Loucy (cell line): Measurements from ENCODE around the gene DISC1.

ENCODE experiments used
- H2AFZ ChIP-seq: fragments of 200-600 bp; sonication (generic); 2 replicates; pipeline ENCODE4 v1.6.0; 2016; ENCODE audit warnings: antibody characterized with exemption, mild to moderate bottlenecking, low read length, moderate library complexity
- H3F3A ChIP-seq: fragments of 200-600 bp; 2 replicates; pipeline ENCODE4 v1.6.0; 2016; ENCODE audit warnings: antibody characterized with exemption, low read depth, mild to moderate bottlenecking
- H3K27me3 ChIP-seq: fragments of 200-600 bp; sonication (generic); 2 replicates; pipeline ENCODE4 v1.6.1; 2014; ENCODE audit warnings: low read length, mild to moderate bottlenecking; ENCODE audit not compliant: insufficient read depth, poor library complexity, severe bottlenecking
- H3K36me3 ChIP-seq: fragments of 200-600 bp; sonication (generic); 2 replicates; pipeline ENCODE4 v1.6.1; 2016; ENCODE audit warnings: low read length; ENCODE audit not compliant: insufficient read depth
- H3K4me1 ChIP-seq: fragments of 200-600 bp; sonication (generic); 2 replicates; pipeline ENCODE4 v1.5.1; 2014; ENCODE audit warnings: low read length, mild to moderate bottlenecking; ENCODE audit not compliant: insufficient read depth, poor library complexity, severe bottlenecking
- H3K4me2 ChIP-seq: fragments of 200-600 bp; sonication (generic); 2 replicates; pipeline ENCODE4 v1.6.0; 2014; ENCODE audit warnings: antibody characterized with exemption, low read length, low read depth, mild to moderate bottlenecking; ENCODE audit not compliant: poor library complexity, severe bottlenecking
- H3K4me3 ChIP-seq: fragments of 200-600 bp; sonication (generic); 2 replicates; pipeline ENCODE4 v1.5.1; 2014; ENCODE audit warnings: low read length, mild to moderate bottlenecking, mixed read lengths; ENCODE audit not compliant: poor library complexity, severe bottlenecking
- H3K79me2 ChIP-seq: fragments of 200-600 bp; sonication (generic); 2 replicates; pipeline ENCODE4 v1.6.1; 2014; ENCODE audit warnings: low read length; ENCODE audit not compliant: insufficient read depth
- H3K9ac ChIP-seq: fragments of 200-600 bp; sonication (generic); 2 replicates; pipeline ENCODE4 v1.6.0; 2014; ENCODE audit warnings: mild to moderate bottlenecking, low read depth, low read length, moderate library complexity; ENCODE audit not compliant: poor library complexity, severe bottlenecking
- H3K9me2 ChIP-seq: fragments of 200-600 bp; sonication (generic); replicated peaks from 2 replicates; pipeline ENCODE4 v1.6.1; 2016; ENCODE audit warnings: low read depth, low read length, mixed read lengths
- H3K9me3 ChIP-seq: fragments of 200-600 bp; sonication (generic); 2 replicates; pipeline ENCODE4 v1.6.1; 2014; ENCODE audit warnings: mild to moderate bottlenecking, antibody characterized with exemption, low read length, low read depth; ENCODE audit not compliant: insufficient read depth
- H4K20me1 ChIP-seq: fragments of 200-600 bp; sonication (generic); 2 replicates; pipeline ENCODE4 v1.6.0; 2014; ENCODE audit warnings: antibody characterized with exemption, low read length, mild to moderate bottlenecking; ENCODE audit not compliant: insufficient read depth, poor library complexity, severe bottlenecking
- CTCF ChIP-seq: fragments of 200-600 bp; sonication (generic); conservative IDR thresholded peaks from 2 replicates; pipeline ENCODE4 v1.5.1; 2014; ENCODE audit warnings: mild to moderate bottlenecking, antibody characterized with exemption, low read length
- EZH2phosphoT487 ChIP-seq: fragments of 200-600 bp; IDR thresholded peaks from 2 replicates; pipeline ENCODE4 v1.6.1; 2018; ENCODE audit warnings: antibody characterized with exemption, mild to moderate bottlenecking, moderate library complexity, borderline replicate concordance

The DISC1 gene

GRCh38 chr1:231688989-231689388 lies 62.4 kb downstream of the DISC1 start:
- Histone ChIP-seq H3K9me2 (no peaks in the 10 kb centered on the region), H3K4me3 (no peak overlapping the region), H3K36me3 (peaks cover 3% of the 10 kb centered on the region; the same call in 1 of the 2 replicates), H3K9me3 (peaks cover 10% of the 10 kb centered on the region; the same call in 1 of the 2 replicates), H3K9ac (no peak overlapping the region), H3K27me3 (no peaks in the 10 kb centered on the region), H2AFZ (no peak overlapping the region), H3K79me2 (no peaks in the 10 kb centered on the region; the same call in 1 of the 2 replicates), H3K4me1 (no peaks in the 10 kb centered on the region), H3F3A (no peaks in the 10 kb centered on the region), H3K4me2 (no peak overlapping the region), H4K20me1 (no peaks in the 10 kb centered on the region)
- TF ChIP-seq EZH2phosphoT487 (no peak), CTCF (no peak)

- Histone ChIP-seq H3K36me3 (peaks cover 13% of the 10 kb centered on the region; the same call in 1 of the 2 replicates), H3K9ac (no peak overlapping the region)
These were observed 63.5 kb downstream of the DISC1 start for GRCh38 chr1:231690059-231690458.

DNA sequence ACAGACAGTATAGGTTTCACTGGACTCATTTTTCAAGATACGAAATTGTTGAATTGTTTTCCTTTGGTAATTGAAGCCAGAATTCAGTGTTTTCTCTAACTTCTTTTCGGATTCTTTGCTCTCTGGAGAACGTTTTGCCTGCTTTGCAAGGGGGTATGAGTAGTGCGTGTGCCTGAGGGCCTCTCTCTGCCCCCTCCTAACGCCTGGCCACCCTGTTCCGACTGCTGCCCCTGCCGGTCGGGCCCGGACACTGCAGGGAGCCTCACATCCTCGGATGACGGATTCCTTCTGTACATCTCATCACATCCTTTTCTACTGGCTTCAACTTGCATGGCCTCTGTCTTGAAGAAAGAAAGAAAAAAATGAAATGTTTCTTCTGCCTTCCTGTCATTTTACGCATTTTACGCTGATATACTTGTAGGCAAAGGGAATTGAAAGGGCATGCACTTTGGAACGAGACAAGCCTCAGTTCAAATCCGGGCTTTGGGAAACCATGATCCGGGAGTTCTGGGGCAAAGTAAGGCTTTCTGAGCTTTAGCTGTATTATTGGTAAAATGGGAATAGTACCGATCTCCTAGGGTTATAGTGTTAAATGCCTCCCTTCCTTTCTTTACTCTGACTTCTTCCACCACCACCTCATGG lies 65.1 kb downstream of the DISC1 start:
- Histone ChIP-seq H3K4me2 (no peak overlapping the region), H3K9me3 (no peaks in the 10 kb centered on the region), H3K4me1 (peaks cover 4% of the 10 kb centered on the region), H3K9me2 (no peaks in the 10 kb centered on the region), H3K79me2 (no peaks in the 10 kb centered on the region; the same call in 1 of the 2 replicates), H3K27me3 (no peaks in the 10 kb centered on the region), H4K20me1 (no peaks in the 10 kb centered on the region), H3K9ac (no peak overlapping the region), H3K4me3 (no peak overlapping the region), H3K36me3 (peaks cover 30% of the 10 kb centered on the region; the same call in 1 of the 2 replicates), H3F3A (no peaks in the 10 kb centered on the region), H2AFZ (no peak overlapping the region)
- TF ChIP-seq EZH2phosphoT487 (no peak), CTCF (no peak)

More at GRCh38 chr1:231690059-231690458, 63.5 kb downstream of the DISC1 start:
- no peaks in the 10 kb centered on the region for H3K27me3 ChIP-seq
- H2AFZ ChIP-seq = no peak overlapping the region
- H3K4me1 ChIP-seq = peaks cover 4% of the 10 kb centered on the region
- no peaks in the 10 kb centered on the region for H3F3A ChIP-seq
- no peaks in the 10 kb centered on the region; the same call in 1 of the 2 replicates for H3K79me2 ChIP-seq
- no peak overlapping the region for H3K4me3 ChIP-seq
- H3K9me2 ChIP-seq = no peaks in the 10 kb centered on the region
- H4K20me1 ChIP-seq = no peaks in the 10 kb centered on the region
- H3K9me3 ChIP-seq = peaks cover 10% of the 10 kb centered on the region; the same call in 1 of the 2 replicates
- TF ChIP-seq CTCF = no peak
- no peak for TF ChIP-seq EZH2phosphoT487
- no peak overlapping the region for H3K4me2 ChIP-seq
